Testis (tissue), 2 donors: ENCODE data around the gene GPD2.
"Not testable (repeated sequence)": the region's sequence is repeated elsewhere in the genome, so short reads cannot be mapped to it uniquely, and the experiment has no call there.

Source experiments
- POLR2A ChIP-seq: fragments of 450-650 bp; IDR thresholded peaks from one replicate; pipeline ENCODE4 v1.6.1; 2017; ENCODE audit warnings: antibody characterized with exemption, mild to moderate bottlenecking, moderate library complexity
- TF ChIP-seq, protein P1 (sequence below), 3 experiments: fragments of 450-650 bp in 2 of 3; fragments of 200-600 bp in 1 of 3; sonication (generic) in 1 of 3; IDR thresholded peaks; one replicate each; pipeline ENCODE4 v1.5.1; 2016 to 2019; ENCODE audit warnings: antibody characterized with exemption in 3 of 3, mild to moderate bottlenecking in 2 of 3, moderate library complexity in 1 of 3

DNA sequence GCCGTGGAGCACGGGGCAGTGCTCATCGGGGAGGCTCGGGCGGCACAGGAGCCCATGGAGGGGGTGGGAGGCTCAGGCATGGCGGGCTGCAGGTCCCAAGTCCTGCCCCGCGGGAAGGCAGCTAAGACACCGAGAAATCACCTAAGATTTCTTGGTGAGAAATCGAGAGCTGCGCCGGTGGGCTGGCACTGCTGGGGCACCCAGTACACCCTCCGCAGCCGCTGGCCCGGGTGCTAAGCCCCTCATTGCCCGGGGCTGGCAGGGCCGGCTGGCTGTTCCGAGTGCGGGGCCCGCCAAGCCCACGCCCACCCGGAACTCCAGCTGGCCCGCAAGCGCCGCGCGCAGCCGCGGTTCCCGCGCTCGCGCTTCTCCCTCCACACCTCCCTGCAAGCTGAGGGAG is 181.9 kb downstream of the GPD2 start:
- TF ChIP-seq, protein P1, sequence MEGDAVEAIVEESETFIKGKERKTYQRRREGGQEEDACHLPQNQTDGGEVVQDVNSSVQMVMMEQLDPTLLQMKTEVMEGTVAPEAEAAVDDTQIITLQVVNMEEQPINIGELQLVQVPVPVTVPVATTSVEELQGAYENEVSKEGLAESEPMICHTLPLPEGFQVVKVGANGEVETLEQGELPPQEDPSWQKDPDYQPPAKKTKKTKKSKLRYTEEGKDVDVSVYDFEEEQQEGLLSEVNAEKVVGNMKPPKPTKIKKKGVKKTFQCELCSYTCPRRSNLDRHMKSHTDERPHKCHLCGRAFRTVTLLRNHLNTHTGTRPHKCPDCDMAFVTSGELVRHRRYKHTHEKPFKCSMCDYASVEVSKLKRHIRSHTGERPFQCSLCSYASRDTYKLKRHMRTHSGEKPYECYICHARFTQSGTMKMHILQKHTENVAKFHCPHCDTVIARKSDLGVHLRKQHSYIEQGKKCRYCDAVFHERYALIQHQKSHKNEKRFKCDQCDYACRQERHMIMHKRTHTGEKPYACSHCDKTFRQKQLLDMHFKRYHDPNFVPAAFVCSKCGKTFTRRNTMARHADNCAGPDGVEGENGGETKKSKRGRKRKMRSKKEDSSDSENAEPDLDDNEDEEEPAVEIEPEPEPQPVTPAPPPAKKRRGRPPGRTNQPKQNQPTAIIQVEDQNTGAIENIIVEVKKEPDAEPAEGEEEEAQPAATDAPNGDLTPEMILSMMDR (IDR thresholded peaks at IDR 0.05): not testable (repeated sequence)
- not testable (repeated sequence) for TF ChIP-seq POLR2A
